Stimulated activated effector memory CD8-positive, alpha-beta T cell treated with anti-CD3 and anti-CD28 coated beads, Interleukin-12 subunit alpha, Interleukin-12 subunit beta, amount 100 ng/mL, for 72 hours (primary cell): ENCODE data around the gene C17orf50.
"Not testable (repeated sequence)": the region's sequence is repeated elsewhere in the genome, so short reads cannot be mapped to it uniquely, and the experiment has no call there.

Experiments used
- ATAC-seq: fragments of 150-1000 bp; cut with Tn5 transposase; 2 replicates; pipeline ENCODE4 v1.10.0; 2021
- DNase-seq, 2 donors: peaks; one replicate each; pipeline ENCODE4 v3.0.0; 2021 to 2022; ENCODE audit warnings: low spot score in 2 of 2
- H3K27ac Mint-ChIP-seq: one replicate; pipeline ENCODE4 v1.8.0; 2022; ENCODE audit warnings: mild to moderate bottlenecking, mixed read lengths
- H3K36me3 Mint-ChIP-seq: one replicate; pipeline ENCODE4 v1.8.0; 2022; ENCODE audit warnings: mild to moderate bottlenecking, mixed read lengths
- H3K4me1 Mint-ChIP-seq: one replicate; pipeline ENCODE4 v1.8.0; 2022; ENCODE audit warnings: mixed read lengths
- H3K4me3 Mint-ChIP-seq: one replicate; pipeline ENCODE4 v1.8.0; 2022; ENCODE audit warnings: mild to moderate bottlenecking, mixed read lengths
- H3K9me3 Mint-ChIP-seq: one replicate; pipeline ENCODE4 v1.8.0; 2022; ENCODE audit warnings: mixed read lengths

The C17orf50 gene

GRCh38 chr17:35742896-35743477 lies 17.7 kb upstream of the C17orf50 start:
- DNase-seq (no peak), ATAC-seq (no peak)
- peaks cover 9% of the 10 kb centered on the region for H3K4me1 Mint-ChIP-seq
- H3K36me3 Mint-ChIP-seq, result no peaks in the 10 kb centered on the region
- no peaks in the 10 kb centered on the region for H3K9me3 Mint-ChIP-seq
- H3K4me3 Mint-ChIP-seq, result no peak overlapping the region
- H3K27ac Mint-ChIP-seq, result no peak overlapping the region

GRCh38 chr17:35743626-35744328 lies 16.9 kb upstream of the C17orf50 start:
- H3K27ac Mint-ChIP-seq, result no peak overlapping the region
- H3K4me3 Mint-ChIP-seq, result no peak overlapping the region
- peaks cover 17% of the 10 kb centered on the region for H3K4me1 Mint-ChIP-seq
- H3K36me3 Mint-ChIP-seq, result no peaks in the 10 kb centered on the region
- ATAC-seq (no peak), DNase-seq (no peak)
- H3K9me3 Mint-ChIP-seq, result no peaks in the 10 kb centered on the region

GRCh38 chr17:35744830-35745229 lies 15.9 kb upstream of the C17orf50 start:
- Mint-ChIP-seq H3K4me1 (peaks cover 26% of the 10 kb centered on the region), H3K36me3 (no peaks in the 10 kb centered on the region), H3K4me3 (no peak overlapping the region), H3K9me3 (no peaks in the 10 kb centered on the region), H3K27ac (no peak overlapping the region)
- ATAC-seq, result no peak
- no peak for DNase-seq

- ATAC-seq (no peak), DNase-seq (no peak)
- Mint-ChIP-seq H3K9me3 (no peaks in the 10 kb centered on the region), H3K36me3 (no peaks in the 10 kb centered on the region), H3K4me3 (no peak overlapping the region), H3K4me1 (peaks cover 31% of the 10 kb centered on the region), H3K27ac (no peak overlapping the region)
Observed at GRCh38 chr17:35745246-35745645, 15.4 kb upstream of the C17orf50 start.

GRCh38 chr17:35745749-35746320 lies 14.9 kb upstream of the C17orf50 start:
- Mint-ChIP-seq H3K9me3 (no peaks in the 10 kb centered on the region), H3K27ac (no peak overlapping the region), H3K36me3 (no peaks in the 10 kb centered on the region), H3K4me1 (peaks cover 36% of the 10 kb centered on the region), H3K4me3 (no peak overlapping the region)
- DNase-seq (no peak), ATAC-seq (no peak)

GRCh38 chr17:35747540-35748017 lies 13.1 kb upstream of the C17orf50 start:
- H3K36me3 Mint-ChIP-seq, result no peaks in the 10 kb centered on the region
- H3K4me3 Mint-ChIP-seq, result no peak overlapping the region
- ATAC-seq (peak; percentile 84), DNase-seq (peak; percentile 66 to 88)
- no peaks in the 10 kb centered on the region for H3K9me3 Mint-ChIP-seq
- H3K27ac Mint-ChIP-seq, result no peak overlapping the region
- peaks cover 34% of the 10 kb centered on the region for H3K4me1 Mint-ChIP-seq

- Mint-ChIP-seq H3K27ac (no peak overlapping the region), H3K4me1 (peaks cover 34% of the 10 kb centered on the region), H3K9me3 (no peaks in the 10 kb centered on the region), H3K36me3 (no peaks in the 10 kb centered on the region), H3K4me3 (no peak overlapping the region)
- DNase-seq, result no peak
- no peak for ATAC-seq
Observed at GRCh38 chr17:35748341-35748841, 12.3 kb upstream of the C17orf50 start.

GRCh38 chr17:35748979-35749378 lies 11.7 kb upstream of the C17orf50 start:
- DNase-seq (no peak), ATAC-seq (no peak)
- Mint-ChIP-seq H3K36me3 (no peaks in the 10 kb centered on the region), H3K4me1 (peaks cover 34% of the 10 kb centered on the region), H3K4me3 (no peak overlapping the region), H3K27ac (no peak overlapping the region), H3K9me3 (no peaks in the 10 kb centered on the region)

GRCh38 chr17:35749560-35750412 lies 10.9 kb upstream of the C17orf50 start:
- no peak for ATAC-seq
- Mint-ChIP-seq H3K9me3 (no peaks in the 10 kb centered on the region), H3K27ac (no peak overlapping the region), H3K36me3 (no peaks in the 10 kb centered on the region), H3K4me1 (peaks cover 34% of the 10 kb centered on the region), H3K4me3 (peak overlapping the region; percentile 24)
- DNase-seq, result no peak

- Mint-ChIP-seq H3K4me3 (peak overlapping the region; percentile 24), H3K27ac (no peak overlapping the region), H3K36me3 (no peaks in the 10 kb centered on the region), H3K9me3 (no peaks in the 10 kb centered on the region), H3K4me1 (peaks cover 34% of the 10 kb centered on the region)
- ATAC-seq (no peak), DNase-seq (no peak)
Observed at GRCh38 chr17:35750526-35751395, 9.9 kb upstream of the C17orf50 start.

- H3K27ac Mint-ChIP-seq, H3K4me3 Mint-ChIP-seq, H3K36me3 Mint-ChIP-seq, H3K9me3 Mint-ChIP-seq, DNase-seq, ATAC-seq: not testable (repeated sequence)
- peaks cover 34% of the 10 kb centered on the region for H3K4me1 Mint-ChIP-seq
Observed at GRCh38 chr17:35751541-35751940, 9.1 kb upstream of the C17orf50 start.

GRCh38 chr17:35752471-35752870 lies 8.2 kb upstream of the C17orf50 start:
- no peak overlapping the region for H3K4me3 Mint-ChIP-seq
- DNase-seq (no peak), ATAC-seq (no peak)
- no peak overlapping the region for H3K27ac Mint-ChIP-seq
- H3K9me3 Mint-ChIP-seq, result no peaks in the 10 kb centered on the region
- no peaks in the 10 kb centered on the region for H3K36me3 Mint-ChIP-seq
- peaks cover 34% of the 10 kb centered on the region for H3K4me1 Mint-ChIP-seq

GRCh38 chr17:35752945-35753764 lies 7.5 kb upstream of the C17orf50 start, which contains the start of gene GAS2L2:
Gene GAS2L2 (minus strand): TSS chr17:35753239. CDS start chr17:35752850, 389 bp downstream.
- Mint-ChIP-seq H3K36me3 (no peaks in the 10 kb centered on the region), H3K4me3 (no peak within 1 kb of the TSS), H3K4me1 (peaks cover 31% of the 10 kb centered on the region), H3K27ac (no peak within 1 kb of the TSS), H3K9me3 (no peaks in the 10 kb centered on the region)
- no peak for DNase-seq
- no peak for ATAC-seq

- H3K27ac Mint-ChIP-seq, result no peak overlapping the region
- DNase-seq (no peak), ATAC-seq (no peak)
- H3K4me3 Mint-ChIP-seq, result no peak overlapping the region
- no peaks in the 10 kb centered on the region for H3K36me3 Mint-ChIP-seq
- H3K4me1 Mint-ChIP-seq, result no peaks in the 10 kb centered on the region
- H3K9me3 Mint-ChIP-seq, result no peaks in the 10 kb centered on the region
Observed at GRCh38 chr17:35757243-35757642, 3.4 kb upstream of the C17orf50 start.
